ENCODE measurements around the gene NIPAL4. TPM values are rescaled to one million over a fixed set of nuclear protein-coding genes. Genes with fewer than 3 reads are reported as not detected.
"Not testable (repeated sequence)": the region's sequence is repeated elsewhere in the genome, so short reads cannot be mapped to it uniquely, and the experiment has no call there.

Gene NIPAL4
- not detected for total RNA-seq

DNA sequence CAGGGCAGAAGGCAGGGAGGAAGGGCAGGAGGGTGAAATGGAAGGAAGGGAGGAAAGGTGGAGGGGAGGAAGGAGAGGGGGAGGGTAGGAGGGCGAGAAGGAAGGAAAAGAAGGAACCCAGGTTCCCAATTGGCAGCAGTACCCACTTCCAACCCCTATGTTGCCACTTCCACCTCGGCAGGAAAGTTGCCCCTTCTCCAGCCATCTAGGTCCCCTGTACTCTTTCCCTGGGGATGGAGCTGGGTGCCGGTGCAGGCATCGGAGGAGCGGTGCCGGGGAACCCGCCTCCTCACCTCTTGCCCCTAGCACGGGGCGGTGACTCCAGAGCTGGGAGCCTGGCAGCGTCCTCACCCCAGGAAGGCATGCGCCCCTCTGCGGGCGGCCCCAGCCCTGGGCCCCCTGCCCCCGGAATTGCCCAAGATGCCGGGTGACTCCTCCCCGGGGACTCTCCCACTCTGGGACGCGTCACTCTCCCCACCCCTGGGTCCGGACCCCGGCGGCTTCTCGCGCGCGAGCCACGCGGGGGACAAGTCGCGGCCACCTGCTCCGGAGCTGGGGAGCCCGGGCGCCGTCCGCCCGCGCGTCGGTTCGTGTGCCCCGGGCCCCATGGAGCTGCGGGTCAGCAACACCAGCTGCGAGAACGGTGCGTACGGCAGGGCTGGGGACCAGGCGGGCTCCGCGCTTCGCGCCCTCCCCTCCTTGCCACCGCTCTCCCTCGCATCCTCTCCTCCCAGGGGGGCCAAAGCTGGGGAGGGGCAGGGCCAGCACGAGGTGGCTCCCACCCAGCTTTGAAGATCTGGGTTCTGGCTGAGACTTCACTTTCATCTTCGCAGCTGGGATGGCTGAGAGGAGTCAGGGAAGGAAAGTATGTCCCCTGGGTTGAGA lies at the start of gene NIPAL4:
NIPAL4 (plus strand) TSS at position 499 of the 885 bp plus-strand sequence; CDS start at position 607, 108 bp downstream.
- Mint-ChIP-seq H3K4me3 (peak within 1 kb of the TSS; percentile 47), H3K4me1 (ENCODE audit: low read depth) (peaks cover 25% of the 10 kb centered on the region), H3K27me3 (ENCODE audit: low read depth) (peaks cover 43% of the 10 kb centered on the region), H3K36me3 (ENCODE audit: low read depth) (no peaks in the 10 kb centered on the region), H3K27ac (no peak within 1 kb of the TSS), H3K9me3 (ENCODE audit: insufficient read depth) (no peaks in the 10 kb centered on the region)
- DNase-seq (no peak), ATAC-seq (peak; percentile 53)
- ChIA-PET CTCF (interaction anchor here (0.8 to 1.7 kb wide), 3 partner anchors 12 to 283 kb away, joined by 3 to 5 read pairs (median 4); partner anchors contain the start of genes LSM11 and THG1L), POLR2A (no interaction called here)

DNA sequence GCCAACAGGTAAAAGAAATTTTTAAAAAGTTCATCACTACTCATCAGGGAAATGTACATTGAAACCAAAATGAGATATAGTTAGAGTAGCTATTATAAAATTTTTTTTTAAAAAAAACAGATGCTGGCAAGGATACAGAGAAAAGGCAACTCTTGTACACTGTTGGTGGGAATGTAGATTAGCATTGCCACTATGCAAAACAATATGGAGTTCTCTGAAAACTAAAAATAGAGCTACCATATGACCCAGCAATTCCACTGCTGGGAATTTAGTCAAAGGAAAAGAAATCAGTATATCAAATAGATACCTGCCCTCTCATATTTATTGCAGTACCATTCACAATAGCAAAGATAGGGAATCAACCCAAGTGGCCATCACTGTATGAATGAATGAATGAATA lies 44.2 kb upstream of the NIPAL4 start:
- H3K27me3 Mint-ChIP-seq (ENCODE audit: low read depth) = peaks cover 40% of the 10 kb centered on the region
- no peak overlapping the region for H3K27ac Mint-ChIP-seq
- H3K4me3 Mint-ChIP-seq = no peak overlapping the region
- no peaks in the 10 kb centered on the region for H3K4me1 Mint-ChIP-seq (ENCODE audit: low read depth)
- H3K9me3 Mint-ChIP-seq (ENCODE audit: insufficient read depth) = peaks cover 5% of the 10 kb centered on the region
- POLR2A ChIA-PET = no interaction called here
- ATAC-seq (no peak), DNase-seq (no peak)
- CTCF ChIA-PET = interaction anchor here (1.2 kb wide), 1 partner anchor 17 kb away, joined by 3 read pairs; no protein-coding TSS in a partner anchor
- H3K36me3 Mint-ChIP-seq (ENCODE audit: low read depth) = peaks cover 2% of the 10 kb centered on the region

DNA sequence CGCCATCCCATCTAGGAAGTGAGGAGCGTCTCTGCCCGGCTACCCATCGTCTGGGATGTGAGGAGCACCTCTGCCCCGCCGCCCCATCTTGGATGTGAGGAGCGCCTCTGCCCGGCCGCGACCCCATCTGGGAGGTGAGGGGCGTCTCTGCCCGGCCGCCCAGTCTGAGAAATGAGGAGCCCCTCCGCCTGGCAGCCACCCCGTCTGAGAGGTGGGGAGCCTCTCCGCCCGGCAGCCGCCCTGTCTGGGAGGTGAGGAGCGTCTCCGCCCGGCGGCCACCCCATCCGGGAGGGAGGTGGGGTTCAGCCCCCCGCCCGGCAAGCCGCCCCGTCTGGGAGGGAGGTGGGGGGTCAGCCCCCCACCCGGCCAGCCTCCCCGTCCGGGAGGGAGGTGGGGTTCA lies 40.5 kb upstream of the NIPAL4 start:
- ATAC-seq; H3K36me3 Mint-ChIP-seq (ENCODE audit: low read depth); H3K4me1 Mint-ChIP-seq (ENCODE audit: low read depth); CTCF ChIA-PET; H3K4me3 Mint-ChIP-seq; H3K27ac Mint-ChIP-seq; DNase-seq; H3K9me3 Mint-ChIP-seq (ENCODE audit: insufficient read depth); POLR2A ChIA-PET: not testable (repeated sequence)
- peaks cover 28% of the 10 kb centered on the region for H3K27me3 Mint-ChIP-seq (ENCODE audit: low read depth)

DNA sequence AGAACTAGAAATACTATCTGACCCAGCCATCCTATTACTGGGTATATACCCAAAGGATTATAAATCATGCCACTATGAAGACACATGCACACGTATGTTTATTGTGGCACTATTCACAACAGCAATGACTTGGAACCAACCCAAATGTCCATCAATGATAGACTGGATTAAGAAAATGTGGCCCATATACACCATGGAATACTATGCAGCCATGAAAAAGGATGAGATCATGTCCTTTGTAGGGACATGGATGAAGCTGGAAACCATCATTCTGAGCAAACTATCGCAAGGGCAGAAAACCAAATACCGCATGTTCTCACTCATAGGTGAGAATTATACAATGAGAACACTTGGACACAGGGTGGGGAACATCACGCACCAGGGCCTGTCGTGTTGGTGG lies 30.1 kb upstream of the NIPAL4 start:
- POLR2A ChIA-PET; H3K4me3 Mint-ChIP-seq; H3K36me3 Mint-ChIP-seq (ENCODE audit: low read depth); H3K4me1 Mint-ChIP-seq (ENCODE audit: low read depth); DNase-seq; ATAC-seq; H3K27ac Mint-ChIP-seq; H3K9me3 Mint-ChIP-seq (ENCODE audit: insufficient read depth): not testable (repeated sequence)
- CTCF ChIA-PET = interaction anchor here (1.6 kb wide), 1 partner anchor 313 kb away, joined by 12 read pairs; the partner anchor contains the start of gene LSM11
- H3K27me3 Mint-ChIP-seq (ENCODE audit: low read depth) = peaks cover 42% of the 10 kb centered on the region

DNA sequence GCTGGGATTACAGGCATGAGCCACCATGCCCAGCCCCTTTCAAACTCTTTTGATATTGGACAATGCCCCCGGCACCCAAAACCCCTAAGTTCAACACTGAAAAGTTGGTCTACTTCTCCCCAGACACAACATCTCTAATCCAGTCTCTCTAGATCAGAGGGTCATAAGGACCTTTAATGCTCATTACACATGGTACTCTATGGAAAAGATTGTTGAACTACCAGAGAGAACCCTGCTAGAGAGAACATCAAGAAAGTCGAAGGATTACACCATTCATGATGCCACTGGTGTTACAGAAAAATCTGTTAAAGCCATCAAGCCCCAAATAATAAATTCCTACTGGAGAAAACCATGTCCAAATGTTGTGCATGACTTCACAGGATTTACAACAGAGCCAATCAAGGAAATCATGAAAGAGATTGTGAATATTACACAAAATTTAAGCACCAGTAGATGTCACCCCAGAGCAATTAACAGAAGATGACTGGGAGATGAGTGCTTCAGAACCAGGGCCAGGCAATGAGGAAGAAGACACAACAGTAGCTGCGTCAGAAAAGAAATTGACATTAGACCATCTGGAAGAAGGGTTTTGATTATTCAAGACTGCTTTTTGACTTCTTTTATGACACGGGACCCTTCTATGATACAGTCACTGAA lies 28.3 kb upstream of the NIPAL4 start:
- CTCF ChIA-PET = interaction anchor here (0.7 to 4.4 kb wide), 33 partner anchors 9 to 323 kb away, joined by 3 to 57 read pairs (median 5); partner anchors contain the start of gene LSM11

DNA sequence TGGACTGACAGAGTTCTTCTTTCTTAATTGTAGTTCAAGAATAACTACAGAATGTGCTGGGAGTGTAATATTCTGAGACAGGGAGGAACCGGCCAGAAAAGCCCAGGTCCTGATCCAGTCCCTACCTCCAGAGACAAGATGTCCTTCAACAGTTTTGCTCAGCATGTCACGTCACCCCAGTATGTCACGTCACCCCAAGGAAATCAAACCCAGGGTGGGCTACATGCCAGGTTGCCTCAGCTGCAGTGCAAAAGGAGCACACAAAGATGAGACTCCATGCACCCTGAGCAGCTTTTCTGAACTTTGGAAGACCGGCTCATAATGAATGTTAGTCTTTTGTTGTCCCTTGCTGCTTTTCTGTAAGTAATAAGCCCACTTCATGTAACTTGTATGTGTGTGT lies 25.9 kb upstream of the NIPAL4 start:
- no peaks in the 10 kb centered on the region for H3K9me3 Mint-ChIP-seq (ENCODE audit: insufficient read depth)
- H3K4me1 Mint-ChIP-seq (ENCODE audit: low read depth) = peaks cover 3% of the 10 kb centered on the region
- H3K27ac Mint-ChIP-seq = no peak overlapping the region
- ChIA-PET POLR2A (no interaction called here), CTCF (interaction anchor here (0.8 to 4.4 kb wide), 7 partner anchors 10 to 320 kb away, joined by 3 to 57 read pairs (median 7); partner anchors contain the start of gene LSM11)
- H3K36me3 Mint-ChIP-seq (ENCODE audit: low read depth) = no peaks in the 10 kb centered on the region
- H3K4me3 Mint-ChIP-seq = no peak overlapping the region
- ATAC-seq (no peak), DNase-seq (no peak)
- peaks cover 23% of the 10 kb centered on the region for H3K27me3 Mint-ChIP-seq (ENCODE audit: low read depth)

More for the DNA sequence above, 28.3 kb upstream of the NIPAL4 start:
- Mint-ChIP-seq H3K36me3 (ENCODE audit: low read depth) (no peaks in the 10 kb centered on the region), H3K27ac (no peak overlapping the region), H3K27me3 (ENCODE audit: low read depth) (peaks cover 42% of the 10 kb centered on the region), H3K4me3 (no peak overlapping the region), H3K4me1 (ENCODE audit: low read depth) (peaks cover 3% of the 10 kb centered on the region), H3K9me3 (ENCODE audit: insufficient read depth) (no peaks in the 10 kb centered on the region)
- POLR2A ChIA-PET = interaction anchor here (0.6 kb wide), 1 partner anchor 151 kb away, joined by 3 read pairs; no protein-coding TSS in a partner anchor
- ATAC-seq = peak; percentile 91
- peak; percentile 58 for DNase-seq

DNA sequence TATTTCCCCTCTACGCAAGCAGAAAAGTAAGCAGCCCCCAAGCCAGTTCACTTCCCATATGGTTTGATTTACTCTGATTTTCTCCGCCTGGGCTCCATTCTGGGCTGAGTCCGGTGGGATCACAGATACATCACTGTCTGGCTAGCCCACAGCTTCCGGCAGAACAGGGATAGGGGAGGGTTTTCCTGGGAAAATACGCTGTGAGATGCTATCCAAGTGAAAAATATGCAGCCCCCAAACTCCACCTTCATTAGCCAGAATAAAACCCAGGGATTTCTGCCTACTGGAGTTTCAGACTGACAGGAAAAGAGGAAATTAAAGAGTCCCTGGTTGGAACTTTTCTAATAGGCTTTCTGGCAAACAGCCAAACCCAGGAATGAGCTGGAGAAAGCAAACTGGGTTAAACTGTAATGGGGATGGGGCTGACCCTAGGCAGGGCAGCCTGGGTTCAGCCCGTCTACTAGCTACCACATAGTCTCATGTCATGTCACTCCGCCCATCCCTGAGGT lies 16.9 kb upstream of the NIPAL4 start:
- Mint-ChIP-seq H3K4me3 (no peak overlapping the region), H3K36me3 (ENCODE audit: low read depth) (no peaks in the 10 kb centered on the region), H3K27me3 (ENCODE audit: low read depth) (peaks cover 31% of the 10 kb centered on the region), H3K9me3 (ENCODE audit: insufficient read depth) (no peaks in the 10 kb centered on the region), H3K27ac (no peak overlapping the region), H3K4me1 (ENCODE audit: low read depth) (no peaks in the 10 kb centered on the region)
- POLR2A ChIA-PET = no interaction called here
- CTCF ChIA-PET = interaction anchor here (1.3 to 1.5 kb wide), 3 partner anchors 29 to 300 kb away, joined by 5 to 6 read pairs (median 5); no protein-coding TSS in a partner anchor
- DNase-seq (no peak), ATAC-seq (no peak)

DNA sequence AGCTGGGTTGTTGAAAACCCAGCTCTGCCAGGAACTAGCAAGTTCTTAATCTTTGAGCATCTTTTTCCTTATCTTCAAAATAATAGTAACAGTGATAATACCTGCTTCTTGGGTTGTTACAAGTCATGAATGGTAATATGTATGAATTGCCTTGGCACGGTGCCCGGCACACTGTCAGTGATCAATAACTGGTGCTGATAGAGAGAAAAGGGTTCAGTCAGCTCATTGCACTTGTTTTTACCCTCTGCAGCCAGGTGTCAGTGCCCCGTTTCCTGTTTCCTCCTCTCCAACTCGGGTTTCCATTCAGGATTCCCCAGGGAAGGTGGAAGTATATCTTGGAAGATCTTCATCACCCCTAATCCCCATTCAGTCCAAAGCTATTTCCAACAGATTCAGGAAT lies 15.8 kb upstream of the NIPAL4 start:
- peaks cover 31% of the 10 kb centered on the region for H3K27me3 Mint-ChIP-seq (ENCODE audit: low read depth)
- CTCF ChIA-PET = interaction anchor here (0.6 to 1.5 kb wide), 6 partner anchors 11 to 300 kb away, joined by 3 to 6 read pairs (median 4); partner anchors contain the start of gene LSM11

DNA sequence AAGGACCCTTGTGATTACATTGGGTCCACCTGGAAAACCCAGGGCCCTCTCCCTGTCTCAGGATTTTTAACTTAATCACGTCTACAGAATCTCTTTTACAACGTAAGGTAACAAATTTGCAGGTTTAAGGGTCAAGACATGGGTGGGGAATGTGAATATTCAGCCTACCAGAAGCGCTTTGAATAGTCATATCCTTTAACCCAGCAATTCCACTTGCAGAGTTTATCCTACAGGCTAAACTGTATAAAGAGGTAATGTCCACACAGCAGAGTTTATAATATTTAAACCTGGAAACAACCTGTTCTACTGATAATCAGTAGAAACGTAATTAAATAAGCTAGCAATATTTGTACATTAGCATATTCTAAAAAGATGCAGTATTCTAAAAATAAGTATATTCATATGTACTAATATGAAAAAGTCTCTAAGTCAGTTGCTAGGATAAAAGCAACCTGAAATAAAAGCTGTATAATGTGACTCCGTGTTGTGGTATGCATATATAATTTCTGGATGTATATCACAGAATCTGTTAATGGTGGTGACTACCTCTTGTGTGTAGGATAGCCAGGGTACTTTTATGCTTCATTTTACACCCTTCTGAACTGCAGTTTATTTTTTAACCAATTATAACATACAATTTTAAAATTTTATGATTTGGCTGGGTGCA lies 14.1 kb upstream of the NIPAL4 start:
- POLR2A ChIA-PET = no interaction called here
- no peak overlapping the region for H3K27ac Mint-ChIP-seq
- CTCF ChIA-PET = interaction anchor here (1.4 to 2.7 kb wide), 2 partner anchors 14 to 15 kb away, joined by 3 to 10 read pairs; no protein-coding TSS in a partner anchor

More for the DNA sequence above, 15.8 kb upstream of the NIPAL4 start:
- no peak for ATAC-seq
- Mint-ChIP-seq H3K9me3 (ENCODE audit: insufficient read depth) (no peaks in the 10 kb centered on the region), H3K36me3 (ENCODE audit: low read depth) (no peaks in the 10 kb centered on the region), H3K27ac (no peak overlapping the region), H3K4me3 (no peak overlapping the region), H3K4me1 (ENCODE audit: low read depth) (no peaks in the 10 kb centered on the region)
- POLR2A ChIA-PET = interaction anchor here (0.6 kb wide), 1 partner anchor 21 kb away, joined by 3 read pairs; no protein-coding TSS in a partner anchor
- DNase-seq = no peak

DNA sequence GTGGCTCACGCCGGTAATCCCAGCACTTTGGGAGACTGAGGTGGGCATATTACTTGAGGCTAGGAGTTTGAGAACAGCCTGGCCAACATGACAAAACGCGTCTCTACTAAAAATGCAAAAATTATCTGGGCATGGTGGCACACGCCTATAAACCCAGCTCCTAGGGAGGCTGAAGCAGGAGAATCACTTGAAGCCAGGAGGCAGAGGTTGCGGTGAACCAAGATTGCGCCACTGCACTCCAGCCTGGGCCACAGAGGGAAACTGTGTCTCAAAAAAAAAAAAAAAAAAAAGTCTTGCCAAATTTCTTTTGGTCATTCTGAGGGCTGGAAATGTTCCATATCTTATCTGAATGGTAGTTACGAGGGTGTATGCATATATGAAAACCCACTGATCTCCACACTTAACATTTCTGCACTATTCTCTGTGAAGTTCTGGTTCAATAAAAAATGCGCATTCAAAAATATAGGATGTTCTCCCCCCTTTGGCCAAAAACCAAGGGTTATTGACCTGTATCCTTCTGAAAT lies 13.5 kb upstream of the NIPAL4 start:
- H3K9me3 Mint-ChIP-seq (ENCODE audit: insufficient read depth) = no peaks in the 10 kb centered on the region
- no peak overlapping the region for H3K4me3 Mint-ChIP-seq
- ATAC-seq = no peak
- no peaks in the 10 kb centered on the region for H3K4me1 Mint-ChIP-seq (ENCODE audit: low read depth)
- CTCF ChIA-PET = interaction anchor here (1.4 to 2.7 kb wide), 3 partner anchors 14 to 25 kb away, joined by 3 to 10 read pairs (median 6); no protein-coding TSS in a partner anchor
- POLR2A ChIA-PET = no interaction called here
- DNase-seq = no peak
- H3K36me3 Mint-ChIP-seq (ENCODE audit: low read depth) = no peaks in the 10 kb centered on the region
- peaks cover 22% of the 10 kb centered on the region for H3K27me3 Mint-ChIP-seq (ENCODE audit: low read depth)
- H3K27ac Mint-ChIP-seq = no peak overlapping the region

More for the DNA sequence above, 14.1 kb upstream of the NIPAL4 start:
- H3K9me3 Mint-ChIP-seq (ENCODE audit: insufficient read depth) = no peaks in the 10 kb centered on the region
- no peak for ATAC-seq
- no peak for DNase-seq
- no peaks in the 10 kb centered on the region for H3K36me3 Mint-ChIP-seq (ENCODE audit: low read depth)
- H3K4me1 Mint-ChIP-seq (ENCODE audit: low read depth) = no peaks in the 10 kb centered on the region
- no peak overlapping the region for H3K4me3 Mint-ChIP-seq
- H3K27me3 Mint-ChIP-seq (ENCODE audit: low read depth) = peaks cover 24% of the 10 kb centered on the region

DNA sequence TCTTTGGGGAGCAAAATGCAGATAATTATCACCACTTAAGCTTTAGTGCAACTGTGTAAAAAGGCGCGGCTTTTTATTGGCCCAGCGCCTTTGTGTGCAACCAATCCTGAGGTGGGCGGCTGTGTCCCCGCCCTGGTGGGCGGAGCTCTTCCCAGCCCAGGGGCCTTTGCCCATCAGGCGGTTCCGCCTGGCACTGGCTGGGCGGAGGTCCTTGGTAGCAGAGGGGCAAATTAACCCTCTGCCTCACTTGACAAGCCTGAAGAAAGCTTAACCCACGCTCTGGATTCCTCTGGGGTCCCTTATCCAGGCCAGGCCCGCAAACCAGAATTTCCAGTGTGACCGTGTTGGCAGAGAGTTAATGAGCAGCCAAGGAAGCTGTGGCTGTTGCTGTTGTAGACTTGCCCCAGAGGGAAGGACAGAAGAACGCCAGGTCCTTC lies 12.8 kb upstream of the NIPAL4 start:
- DNase-seq = no peak
- Mint-ChIP-seq H3K9me3 (ENCODE audit: insufficient read depth) (no peaks in the 10 kb centered on the region), H3K27me3 (ENCODE audit: low read depth) (peaks cover 23% of the 10 kb centered on the region), H3K36me3 (ENCODE audit: low read depth) (no peaks in the 10 kb centered on the region), H3K27ac (no peak overlapping the region), H3K4me1 (ENCODE audit: low read depth) (no peaks in the 10 kb centered on the region), H3K4me3 (no peak overlapping the region)
- no peak for ATAC-seq
- ChIA-PET POLR2A (no interaction called here), CTCF (interaction anchor here (1.4 to 2.7 kb wide), 3 partner anchors 15 to 24 kb away, joined by 3 to 10 read pairs (median 6); no protein-coding TSS in a partner anchor)

Data from activated CD8-positive, alpha-beta T cell treated with anti-CD3 and anti-CD28 coated beads, Interleukin-2, amount 10 ng/mL, durations not matched to agents 7 days and 5 days (primary cell).